ENCODE results near the gene BACE1-AS.
A peak's percentile ranks its signal among the peaks of the same experiment; 100 is the strongest.
"Not testable (repeated sequence)": the region's sequence is repeated elsewhere in the genome, so short reads cannot be mapped to it uniquely, and the experiment has no call there.

BACE1-AS gene

DNA sequence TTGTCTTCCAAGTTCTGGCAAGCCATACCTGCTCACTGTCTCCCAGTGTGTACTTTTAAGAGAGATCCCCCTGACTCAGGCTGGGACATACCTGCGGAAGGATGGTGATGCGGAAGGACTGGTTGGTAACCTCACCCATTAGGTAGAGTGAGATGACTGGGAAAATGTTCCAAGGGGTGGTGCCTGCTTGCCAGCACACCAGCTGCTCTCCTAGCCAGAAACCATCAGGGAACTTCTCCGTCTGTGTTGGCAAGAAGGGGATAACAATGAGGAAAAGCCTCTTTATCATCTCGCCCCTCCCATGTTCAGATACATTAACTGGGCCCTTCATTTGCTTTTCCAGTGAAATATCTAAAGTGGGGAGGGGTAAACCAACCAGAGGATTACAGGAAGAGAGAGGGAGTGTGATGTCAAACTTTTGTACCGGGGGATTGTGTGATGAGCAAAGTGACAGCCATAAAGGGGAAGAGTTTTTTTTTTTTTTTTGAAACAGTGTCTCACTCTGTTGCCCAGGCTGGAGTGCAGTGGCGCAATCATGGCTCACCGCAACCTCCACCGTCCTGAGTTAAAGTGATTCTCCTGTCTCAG is at the start of gene BACE1-AS:
BACE1-AS (plus strand) TSS at position 538 of the 588 bp plus-strand sequence.
- no peak for DNase-seq

DNA sequence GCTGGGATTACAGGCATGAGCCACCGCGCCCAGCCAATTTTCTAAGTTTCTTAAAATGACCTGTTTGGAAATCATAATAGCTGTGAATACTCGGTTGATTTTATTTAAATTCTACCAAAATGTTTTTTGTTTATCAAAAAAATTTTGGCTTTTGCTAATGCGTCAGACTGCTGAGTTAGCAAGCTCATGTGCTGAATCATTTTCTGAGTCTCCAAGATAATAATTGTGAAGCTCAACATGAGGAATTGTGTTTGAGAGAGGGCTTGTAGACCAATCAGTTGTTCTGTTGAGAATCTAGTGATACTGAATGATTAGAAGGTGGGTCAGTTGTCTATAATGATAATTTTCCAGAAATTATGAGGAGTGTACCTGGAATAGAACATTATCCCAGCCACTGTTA is 42.8 kb upstream of the BACE1-AS start:
- no peak for DNase-seq

DNA sequence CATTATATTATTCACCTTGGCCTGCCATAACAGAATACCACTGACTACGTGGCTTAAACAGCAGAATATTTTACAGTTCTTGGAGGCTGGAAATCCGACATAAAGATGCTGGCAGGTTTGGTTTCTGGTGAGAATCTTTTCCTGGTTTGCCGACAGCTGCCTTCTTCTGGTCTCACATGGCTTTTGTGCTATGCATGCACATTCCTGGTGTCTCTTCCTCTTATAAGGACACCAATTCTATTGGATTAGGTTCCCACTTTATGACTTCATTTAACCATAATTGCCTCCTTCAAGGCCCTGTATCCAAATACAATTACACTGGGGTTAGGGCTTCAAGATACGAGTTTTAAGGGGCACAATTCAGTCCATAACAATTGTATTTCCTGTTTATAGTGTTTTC is 41.6 kb upstream of the BACE1-AS start:
- no peak for DNase-seq

DNA sequence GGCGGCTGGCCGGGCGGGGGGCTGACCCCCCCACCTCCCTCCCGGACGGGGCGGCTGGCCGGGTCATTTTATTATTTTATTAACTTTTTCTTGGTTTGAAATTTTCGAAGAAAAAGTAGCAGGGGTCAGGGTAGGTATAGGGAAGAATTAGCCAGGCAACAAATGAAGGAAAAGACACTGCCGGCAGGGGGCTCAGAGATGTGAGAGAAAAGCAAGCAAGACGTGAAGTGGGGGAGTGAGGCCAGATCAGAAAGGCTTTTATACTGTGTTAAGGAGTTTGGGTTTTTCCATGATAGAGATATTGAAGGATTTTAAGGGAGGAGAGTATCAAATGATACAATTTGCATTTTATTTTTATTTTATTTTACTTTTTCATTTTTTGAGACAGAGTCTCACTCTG is 39.6 kb upstream of the BACE1-AS start:
- no peak for DNase-seq

DNA sequence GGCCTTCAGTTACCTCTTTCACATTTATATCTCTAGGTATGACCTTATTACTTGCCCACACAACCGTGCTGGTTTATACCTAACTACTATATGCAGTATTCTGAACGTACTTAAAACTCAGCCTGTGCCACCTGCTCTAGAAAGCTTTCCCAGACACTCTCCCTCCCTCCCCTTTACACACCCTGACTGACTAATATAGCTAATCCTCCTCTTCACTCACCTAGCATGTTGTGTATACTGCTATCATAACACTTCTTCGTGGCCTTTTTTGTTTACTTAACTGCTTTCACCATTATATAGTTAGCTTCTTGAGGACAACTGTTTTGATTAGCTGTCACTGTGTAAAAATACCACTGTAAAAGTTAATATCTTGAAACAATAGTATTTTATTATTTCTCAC is 35.2 kb upstream of the BACE1-AS start:
- DNase-seq = no peak

DNA sequence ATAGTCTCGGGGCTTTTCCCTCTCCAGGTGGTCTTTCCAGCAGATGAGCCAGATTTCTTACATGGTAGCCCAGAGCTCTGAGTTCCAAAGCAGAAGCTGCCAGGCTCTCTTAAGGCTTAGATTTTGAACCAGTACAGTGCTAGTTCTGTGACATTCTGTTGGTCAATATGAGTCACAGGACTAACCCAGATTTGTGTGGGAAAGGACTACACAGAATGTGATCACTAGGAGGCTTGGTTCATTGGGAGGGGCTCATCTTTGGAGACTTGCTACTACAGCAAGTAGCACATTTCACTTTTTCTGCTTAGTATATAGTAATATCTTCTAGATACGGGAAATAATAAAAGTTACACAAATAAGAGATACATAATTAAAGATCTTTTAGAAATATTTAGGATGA is 34.6 kb upstream of the BACE1-AS start:
- DNase-seq = no peak

DNA sequence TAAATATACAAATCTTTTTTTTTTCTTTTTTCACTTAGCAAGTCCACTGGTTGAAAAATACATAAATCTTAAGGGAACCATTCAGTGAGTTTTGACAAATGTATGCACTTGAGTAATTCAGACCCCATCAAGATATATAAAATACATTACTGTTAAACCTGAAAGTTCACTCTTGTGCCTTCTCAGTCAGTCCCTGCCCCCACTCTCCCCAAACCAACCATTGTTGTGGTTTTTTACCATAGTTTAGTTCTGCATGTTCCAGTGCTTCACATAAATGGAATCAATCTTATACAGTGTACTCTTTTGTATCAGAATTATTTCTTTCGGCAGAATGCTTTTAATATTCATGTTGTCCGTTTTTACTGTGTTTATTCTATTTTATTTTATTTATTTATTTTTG is 32.6 kb upstream of the BACE1-AS start:
- DNase-seq = no peak

DNA sequence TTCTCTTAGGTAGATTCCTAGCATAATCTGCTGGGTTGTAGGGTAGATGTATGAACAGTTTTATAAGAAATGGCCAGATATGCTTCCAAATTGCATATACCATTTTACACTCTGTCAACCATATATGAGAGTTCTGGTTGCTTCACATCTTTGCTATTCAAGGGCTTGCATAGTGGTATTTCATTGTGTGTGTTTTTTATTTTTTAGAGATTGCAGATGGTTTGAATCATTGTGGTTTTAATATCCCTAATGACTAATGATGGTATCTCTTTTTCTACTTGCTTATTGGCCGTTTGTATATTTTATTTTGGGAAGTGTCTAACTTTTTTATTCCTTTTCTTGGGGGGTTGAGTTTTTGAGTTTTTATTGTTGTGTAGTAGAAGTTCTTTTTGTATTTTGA is 31.7 kb upstream of the BACE1-AS start:
- DNase-seq = no peak

DNA sequence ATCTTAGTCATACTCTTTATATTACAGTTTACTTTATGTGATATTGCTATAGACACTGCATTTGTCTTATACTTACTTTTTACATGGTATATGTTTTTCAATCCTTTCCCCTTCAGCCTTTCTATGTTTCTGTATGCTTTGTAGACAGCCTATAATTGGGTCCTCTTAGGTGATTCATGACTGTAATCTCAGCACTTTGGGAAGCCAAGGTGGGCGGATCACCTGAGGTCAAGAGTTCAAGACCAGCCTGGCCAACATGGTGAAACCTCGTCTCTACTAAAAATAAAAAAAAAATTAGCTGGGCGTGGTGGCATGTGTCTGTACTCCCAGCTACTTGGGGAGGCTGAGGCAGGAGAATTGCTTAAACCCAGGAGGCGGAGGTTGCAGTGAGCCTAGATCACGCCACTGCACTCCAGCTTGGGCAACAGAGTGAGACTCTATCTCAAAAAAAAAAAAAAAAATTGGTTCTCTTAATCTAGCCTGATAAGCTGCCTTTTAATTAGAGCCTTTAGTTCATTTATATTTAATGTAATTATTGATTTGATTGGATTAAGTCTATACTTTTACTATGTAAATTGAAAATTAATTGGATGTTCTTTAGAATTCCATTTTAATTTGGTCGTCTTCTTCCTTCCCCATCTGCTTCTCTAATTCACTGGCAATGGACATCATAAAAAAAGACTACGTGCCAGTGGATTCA is 26.4 kb upstream of the BACE1-AS start:
- DNase-seq = not testable (repeated sequence)

DNA sequence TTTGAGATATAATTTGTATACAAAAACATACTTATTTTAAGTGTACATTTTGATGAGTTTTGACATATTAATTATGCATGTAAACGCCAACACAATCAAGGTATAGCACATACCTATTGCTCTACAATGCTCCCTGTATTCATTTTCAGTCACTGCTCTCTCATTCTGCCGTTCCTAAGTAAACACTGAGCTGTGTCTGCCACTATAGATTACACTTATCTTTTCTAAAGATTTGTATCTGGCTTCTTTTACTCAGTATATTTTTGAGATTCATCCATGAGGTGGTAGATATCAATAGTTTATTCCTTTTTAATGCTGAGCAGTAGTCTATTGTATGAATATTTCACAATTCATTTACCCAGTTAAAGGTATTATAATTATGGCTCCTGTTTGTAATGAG is 25.4 kb upstream of the BACE1-AS start:
- DNase-seq = no peak

DNA sequence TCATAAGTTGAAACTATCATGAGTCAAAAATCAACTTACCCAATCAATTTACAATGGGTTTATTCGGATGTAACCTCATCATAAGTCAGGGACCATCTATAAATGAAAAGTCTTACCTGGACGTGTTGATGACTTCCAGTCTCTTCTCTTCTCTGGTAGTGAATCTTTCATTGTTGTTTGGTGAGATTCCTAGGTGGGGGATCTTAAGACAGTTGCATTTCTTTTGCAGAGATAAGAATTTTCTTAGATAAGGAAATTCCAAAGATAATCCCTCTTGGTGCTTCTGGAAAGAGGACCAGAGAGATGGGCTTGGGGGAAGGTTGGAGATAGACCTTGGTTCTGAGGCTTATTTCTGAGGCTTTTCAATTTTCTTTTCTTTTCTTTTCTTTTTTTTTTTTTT is 21.3 kb upstream of the BACE1-AS start:
- no peak for DNase-seq

DNA sequence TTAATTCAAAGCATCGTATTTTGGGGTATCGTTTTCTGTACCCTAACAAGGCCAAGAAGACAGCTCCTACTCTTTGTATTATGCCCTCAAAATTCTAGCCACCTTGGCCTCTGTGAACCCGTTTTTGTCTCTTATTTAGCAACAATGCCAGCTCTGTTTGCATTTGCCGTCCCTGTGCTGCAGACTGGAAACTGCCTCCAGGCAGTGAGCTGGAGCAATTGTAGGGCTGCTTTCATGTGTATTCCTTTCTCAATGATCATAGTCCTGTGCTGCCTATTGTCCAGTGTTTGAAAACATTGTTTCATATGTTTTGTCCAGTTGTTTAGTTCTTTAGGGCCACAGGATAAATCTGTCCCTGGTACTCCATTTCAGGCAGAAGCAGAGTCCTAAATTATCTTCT is 19.9 kb upstream of the BACE1-AS start:
- DNase-seq = peak; percentile 75

DNA sequence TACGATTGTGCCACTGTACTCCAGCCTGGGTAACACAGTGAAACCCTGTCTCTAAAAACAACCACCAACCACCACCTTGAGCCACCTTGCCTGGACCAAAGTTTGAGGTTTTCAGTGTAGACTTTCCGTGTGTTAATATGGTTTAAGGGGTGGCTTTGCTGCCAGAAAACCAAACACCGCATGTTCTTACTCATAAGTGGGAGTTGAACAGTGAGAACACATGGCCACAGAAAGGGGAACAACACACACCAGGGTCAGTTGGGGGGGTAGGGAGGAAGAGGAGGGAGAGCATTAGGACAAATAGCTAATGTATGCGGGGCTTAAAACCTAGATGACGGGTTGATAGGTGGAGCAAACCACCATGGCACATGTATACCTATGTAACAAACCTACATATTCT is 19.0 kb upstream of the BACE1-AS start:
- DNase-seq = not testable (repeated sequence)

DNA sequence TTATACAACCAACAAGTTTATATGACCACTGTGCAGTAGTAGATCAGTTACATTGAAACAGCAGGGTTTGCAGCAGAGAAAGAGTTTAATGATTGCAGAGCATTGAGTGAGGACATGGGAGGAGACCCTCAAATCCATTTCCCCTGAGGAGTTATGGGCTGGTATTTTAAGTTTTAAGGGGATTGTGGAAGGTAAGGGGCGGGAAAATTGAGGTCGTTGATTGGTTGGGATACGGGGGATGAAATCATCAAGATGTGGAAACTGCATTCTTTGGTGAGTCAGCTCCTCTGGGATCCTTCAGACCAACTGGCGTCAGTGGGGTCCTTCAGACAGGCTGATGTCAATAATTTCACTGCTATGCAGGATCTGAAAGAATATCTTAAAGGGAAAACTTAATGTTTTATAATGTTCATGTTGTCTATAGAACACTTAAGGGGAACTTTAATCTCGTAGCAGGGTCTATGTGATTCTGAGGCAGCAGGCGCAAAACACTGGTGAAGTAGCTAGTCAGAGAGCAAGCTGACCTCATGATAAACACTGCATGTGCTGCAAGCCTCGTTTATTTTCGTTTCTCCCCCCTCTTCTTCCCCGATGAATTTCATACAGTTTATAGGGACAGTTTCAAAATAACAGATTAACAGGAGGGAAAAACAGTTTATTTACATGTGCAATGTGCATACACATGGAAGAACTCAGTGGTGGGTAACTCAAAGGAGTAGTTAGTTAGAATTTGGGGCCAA is 17.4 kb upstream of the BACE1-AS start:
- peak; percentile 66 for DNase-seq

DNA sequence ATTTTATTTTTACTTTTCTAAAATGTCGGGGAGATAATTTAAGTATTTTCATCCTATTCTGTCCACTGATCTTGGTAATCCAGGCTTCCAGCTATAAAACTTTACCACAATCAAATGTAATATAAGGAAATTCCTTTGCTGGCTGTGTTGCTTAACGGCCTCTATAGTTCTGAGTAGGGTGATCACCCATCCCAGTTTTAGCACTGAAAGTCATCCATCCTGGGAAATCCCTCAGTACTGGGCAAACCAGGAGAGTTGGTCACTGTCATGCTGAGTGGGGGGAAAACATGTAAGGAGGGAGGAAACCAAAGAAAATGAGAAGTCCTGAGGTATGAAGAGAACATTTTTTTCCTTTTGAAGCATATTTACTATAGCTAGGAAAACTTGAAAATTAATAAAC is 12.8 kb upstream of the BACE1-AS start:
- no peak for DNase-seq

DNA sequence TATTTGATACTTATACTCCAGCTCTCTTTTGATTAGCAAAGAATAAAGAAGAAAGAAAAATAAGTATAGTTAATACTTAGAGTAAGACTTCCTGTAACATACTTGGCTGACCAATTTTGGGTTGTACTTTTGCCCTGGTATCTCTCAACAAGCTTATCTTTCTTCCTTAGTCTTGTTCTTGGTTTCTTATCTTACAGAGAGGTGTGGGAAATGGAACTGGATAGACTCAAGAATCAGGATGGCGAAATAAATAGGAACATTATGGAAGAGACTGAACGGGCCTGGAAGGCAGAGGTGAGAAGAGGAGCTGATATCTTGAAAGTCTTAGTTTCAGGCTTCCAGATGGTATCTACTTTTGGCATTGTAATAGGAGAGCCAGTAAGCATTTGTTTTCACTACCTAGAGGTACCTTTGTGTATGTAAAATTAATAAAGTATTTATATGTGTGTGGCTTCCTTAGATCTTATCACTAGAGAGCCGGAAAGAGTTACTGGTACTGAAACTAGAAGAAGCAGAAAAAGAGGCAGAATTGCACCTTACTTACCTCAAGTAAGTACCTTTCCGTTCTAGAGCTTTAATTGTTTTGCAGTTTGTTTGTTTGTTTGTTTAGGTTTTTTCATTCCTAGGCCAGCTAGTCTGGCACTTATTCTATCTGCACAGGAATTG is 11.3 kb upstream of the BACE1-AS start:
- no peak for DNase-seq

DNA sequence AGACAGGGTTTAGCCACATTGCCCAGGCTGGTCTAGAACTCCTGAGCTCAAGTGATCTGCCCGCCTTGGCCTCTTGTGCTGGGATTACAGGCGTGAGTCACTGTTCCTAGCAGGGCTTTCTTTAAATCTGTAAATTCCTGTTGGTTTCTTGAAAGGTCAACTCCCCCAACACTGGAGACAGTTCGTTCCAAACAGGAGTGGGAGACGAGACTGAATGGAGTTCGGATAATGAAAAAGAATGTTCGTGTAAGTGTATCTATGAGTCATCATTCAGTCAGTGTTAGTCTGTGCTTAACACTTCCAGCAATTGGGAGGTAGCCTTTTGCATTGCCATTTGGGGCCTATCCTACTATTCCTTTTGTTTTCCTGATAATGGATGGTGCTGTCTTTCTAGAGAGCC is 10.0 kb upstream of the BACE1-AS start:
- DNase-seq = peak; percentile 90

DNA sequence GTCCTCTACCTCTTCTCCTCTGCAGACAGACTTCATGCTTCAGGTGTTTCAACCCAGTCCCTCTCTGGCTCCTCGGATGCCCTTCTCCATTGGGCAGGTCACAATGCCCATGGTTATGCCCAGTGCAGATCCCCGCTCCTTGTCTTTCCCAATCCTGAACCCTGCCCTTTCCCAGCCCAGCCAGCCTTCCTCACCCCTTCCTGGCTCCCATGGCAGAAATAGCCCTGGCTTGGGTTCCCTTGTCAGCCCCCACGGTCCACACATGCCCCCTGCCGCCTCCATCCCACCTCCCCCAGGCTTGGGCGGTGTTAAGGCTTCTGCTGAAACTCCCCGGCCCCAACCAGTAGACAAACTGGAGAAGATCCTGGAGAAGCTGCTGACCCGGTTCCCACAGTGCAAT is 9.3 kb upstream of the BACE1-AS start:
- DNase-seq = no peak

DNA sequence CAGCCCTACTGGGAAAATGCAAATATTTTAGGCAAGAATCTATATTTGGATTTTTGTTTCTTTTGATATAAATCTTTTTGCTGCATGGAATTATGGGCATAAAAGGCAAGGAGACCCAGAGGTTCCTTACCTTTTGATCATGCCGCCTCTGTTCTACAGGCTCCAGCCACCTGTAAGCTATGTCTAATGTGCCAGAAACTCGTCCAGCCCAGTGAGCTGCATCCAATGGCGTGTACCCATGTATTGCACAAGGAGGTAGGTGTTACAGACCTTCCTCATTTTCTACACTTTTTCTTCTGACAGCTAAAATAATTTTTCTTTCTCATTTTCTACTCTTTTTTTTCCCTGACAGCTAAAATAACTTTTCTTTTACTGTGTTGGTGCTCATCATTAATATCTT is 8.2 kb upstream of the BACE1-AS start:
- no peak for DNase-seq

DNA sequence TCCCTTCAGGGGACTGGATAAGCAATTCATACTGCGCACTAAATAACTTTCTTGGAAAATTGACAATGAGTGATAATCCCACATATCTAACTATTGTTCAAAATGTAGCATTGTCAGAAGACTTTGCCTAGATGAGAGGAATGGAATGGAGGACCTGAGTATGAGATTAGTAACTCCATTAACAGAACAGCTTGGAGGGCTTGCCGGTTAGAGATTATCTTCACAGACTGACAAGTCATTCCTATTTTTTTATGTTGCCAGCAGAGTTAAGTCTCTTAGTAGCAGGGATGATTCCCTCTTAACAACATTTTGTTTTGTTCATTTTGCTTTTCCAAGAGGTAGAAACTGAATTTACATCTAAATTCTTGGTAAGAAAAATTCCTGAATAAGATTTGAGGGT is 7.1 kb upstream of the BACE1-AS start:
- no peak for DNase-seq

DNA sequence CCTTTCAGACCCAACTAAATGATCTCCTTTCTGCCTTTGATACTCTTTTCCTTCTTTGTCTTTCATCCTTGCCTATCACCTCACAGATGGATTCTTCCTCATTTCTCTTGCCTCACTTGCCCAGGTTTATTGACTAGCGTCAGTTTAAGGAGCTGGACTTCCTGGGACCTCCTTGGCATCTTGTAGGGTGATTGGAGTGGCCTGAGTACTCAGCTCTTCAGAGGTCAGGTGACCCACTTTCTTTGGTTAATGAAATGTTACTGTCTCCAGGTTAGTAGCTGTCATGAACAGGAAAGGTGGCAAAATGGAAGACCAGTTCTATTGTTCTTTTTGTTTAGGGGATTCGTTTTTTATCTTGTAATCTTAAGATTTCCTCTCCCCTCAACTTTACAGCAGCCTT is 4.6 kb upstream of the BACE1-AS start:
- DNase-seq = no peak

DNA sequence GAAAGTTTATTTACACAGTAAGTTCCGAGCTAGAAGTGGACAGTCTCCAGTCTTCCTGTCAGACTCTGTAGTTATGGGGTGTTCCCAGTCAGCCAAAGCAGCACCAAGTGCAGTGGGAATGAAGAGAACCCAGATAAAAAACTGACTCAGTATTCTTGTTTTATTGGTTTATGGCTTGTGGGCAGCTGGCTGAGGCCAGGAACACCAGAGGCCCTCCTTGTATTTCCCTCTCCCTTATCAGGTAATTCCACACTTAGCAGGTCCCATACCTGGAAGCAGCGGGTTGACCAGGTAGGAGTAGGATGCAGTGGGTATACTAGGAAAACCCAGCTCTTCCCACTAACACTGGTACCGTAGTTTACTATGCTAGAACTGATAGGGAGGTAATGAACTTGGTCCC is 3.5 kb upstream of the BACE1-AS start:
- DNase-seq = no peak

DNA sequence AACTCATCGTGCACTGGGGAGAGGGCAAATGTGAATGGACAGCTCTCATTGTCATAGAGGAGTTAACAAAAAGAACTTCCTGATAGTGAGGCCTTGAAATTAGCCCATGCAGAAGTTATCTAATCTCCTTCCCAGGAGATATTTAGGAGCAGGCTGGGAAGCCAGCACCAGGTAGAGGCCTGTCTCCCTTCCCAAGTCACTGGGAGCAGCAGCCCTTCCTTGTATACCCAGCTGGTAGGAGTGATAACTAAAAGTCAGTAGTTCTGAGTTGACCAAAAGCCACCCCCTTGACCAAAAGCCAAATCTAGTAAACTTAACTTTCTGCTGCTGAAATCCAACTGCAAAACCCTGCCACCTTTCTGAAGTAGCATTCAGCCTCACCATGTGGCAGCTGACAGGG is 1.4 kb upstream of the BACE1-AS start:
- no peak for DNase-seq

DNA sequence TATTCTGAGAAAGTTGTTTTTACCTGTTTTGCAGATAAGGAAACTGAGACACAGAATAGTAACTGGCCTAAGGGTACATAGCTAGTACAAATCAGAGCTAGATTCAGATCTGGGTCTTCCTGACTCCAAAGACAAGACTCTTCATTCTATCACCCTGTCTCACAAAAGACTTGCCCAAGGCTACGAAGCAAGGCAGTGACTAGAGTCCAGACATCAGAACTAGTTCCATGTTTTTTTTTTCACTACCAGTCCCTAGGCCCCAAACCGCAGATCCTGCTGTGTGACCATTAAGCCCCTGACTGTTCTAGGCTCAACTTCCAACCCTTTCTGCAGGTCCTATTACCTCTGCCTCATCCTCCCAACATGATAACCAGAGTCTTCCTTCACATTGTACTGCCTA is 1.5 kb downstream of the BACE1-AS start:
- DNase-seq = peak; percentile 80
